Measurements from ENCODE around the gene PXDC1.
A peak's percentile ranks its signal among the peaks of the same experiment; 100 is the strongest.

The PXDC1 gene, protein sequence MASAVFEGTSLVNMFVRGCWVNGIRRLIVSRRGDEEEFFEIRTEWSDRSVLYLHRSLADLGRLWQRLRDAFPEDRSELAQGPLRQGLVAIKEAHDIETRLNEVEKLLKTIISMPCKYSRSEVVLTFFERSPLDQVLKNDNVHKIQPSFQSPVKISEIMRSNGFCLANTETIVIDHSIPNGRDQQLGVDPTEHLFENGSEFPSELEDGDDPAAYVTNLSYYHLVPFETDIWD

GRCh38 chr6:3751077-3751729 lies at the start of gene PXDC1:
Gene PXDC1, minus strand, starts transcription at chr6:3751713. Its CDS starts 182 bp downstream, at chr6:3751531.
- no peak for DNase-seq (ENCODE audit: low spot score)

- DNase-seq (ENCODE audit: low spot score), result peak; percentile 36
These were observed 49.5 kb upstream of the PXDC1 start for GRCh38 chr6:3800850-3801591.

DNA sequence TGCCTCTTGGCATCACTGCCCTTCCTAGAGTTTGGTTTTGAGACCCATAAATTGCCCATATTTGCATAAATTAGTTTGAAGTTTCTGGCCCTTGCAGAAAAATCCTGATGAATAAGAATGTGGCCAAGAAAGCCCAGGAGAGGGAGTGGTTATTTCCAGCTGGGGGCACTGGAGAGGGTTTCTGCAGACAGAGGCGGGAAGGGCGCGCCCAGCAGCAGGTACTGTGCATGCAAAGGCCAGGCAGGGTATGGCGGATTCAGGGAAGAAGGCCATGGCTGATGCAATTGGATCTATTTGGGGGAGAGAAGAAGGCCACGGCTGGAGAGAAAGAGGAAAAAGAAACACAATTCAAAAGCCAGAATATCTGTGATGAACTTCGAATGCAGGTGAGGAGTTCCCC lies 48.2 kb upstream of the PXDC1 start:
- no peak for DNase-seq (ENCODE audit: low spot score)

DNA sequence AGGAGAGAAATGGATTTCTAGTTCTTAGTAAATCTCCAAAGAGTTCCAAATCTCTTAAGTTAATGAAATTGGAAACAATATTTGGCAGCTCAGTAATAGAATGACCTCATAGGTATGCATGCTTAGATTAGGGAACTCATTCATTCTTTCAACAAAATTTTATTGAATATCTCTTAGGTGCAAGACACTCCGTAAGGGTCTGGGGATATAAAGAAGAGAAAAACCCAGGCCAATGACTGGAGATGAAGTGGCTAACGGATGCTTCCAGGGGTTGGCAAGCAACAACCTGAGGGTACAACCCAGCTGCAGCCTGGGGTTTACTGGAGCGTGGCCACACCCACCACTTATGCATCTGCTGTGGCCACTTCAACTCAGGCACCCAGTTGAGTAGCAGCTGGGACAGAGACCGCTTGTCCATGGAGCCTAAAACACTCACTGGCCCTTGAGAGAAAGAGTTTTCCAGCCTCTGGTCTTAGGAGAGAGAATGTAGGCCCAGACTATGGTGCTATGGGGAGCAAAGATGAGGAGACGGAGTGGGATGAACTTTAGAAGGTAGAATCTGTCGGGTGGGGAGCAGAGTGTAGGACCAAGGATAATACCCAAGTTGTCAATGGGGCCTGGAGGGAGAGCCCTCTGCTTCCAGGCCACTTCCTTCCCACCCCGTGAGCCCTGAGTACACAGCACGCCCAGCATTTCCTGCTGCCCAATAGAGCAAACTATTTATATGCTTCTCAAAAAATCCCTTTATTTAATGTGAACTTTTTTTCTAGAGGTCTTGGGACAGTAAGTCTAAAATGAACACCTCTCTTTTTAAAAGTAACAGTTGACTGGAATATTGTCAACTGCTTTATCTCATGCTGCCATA lies 46.8 kb upstream of the PXDC1 start:
- DNase-seq (ENCODE audit: low spot score), result no peak

- peak; percentile 77 for DNase-seq (ENCODE audit: low spot score)
These were observed 45.9 kb upstream of the PXDC1 start for GRCh38 chr6:3797231-3798054.

DNA sequence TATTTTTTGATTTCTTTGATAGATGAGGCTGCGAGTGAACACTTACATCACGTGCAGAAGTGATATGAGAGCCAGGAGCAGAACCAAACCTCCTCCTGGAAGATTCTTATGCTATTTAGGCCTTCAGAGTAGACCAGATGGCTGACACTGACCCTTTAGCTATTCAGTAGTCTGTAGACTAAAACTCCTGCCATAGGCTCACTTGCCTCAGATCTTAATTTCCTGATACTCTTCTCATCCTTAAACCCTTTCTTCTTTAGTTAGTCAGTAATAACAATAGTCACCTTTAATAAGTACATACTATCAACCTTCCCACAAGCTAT lies 45.2 kb upstream of the PXDC1 start:
- no peak for DNase-seq (ENCODE audit: low spot score)

DNA sequence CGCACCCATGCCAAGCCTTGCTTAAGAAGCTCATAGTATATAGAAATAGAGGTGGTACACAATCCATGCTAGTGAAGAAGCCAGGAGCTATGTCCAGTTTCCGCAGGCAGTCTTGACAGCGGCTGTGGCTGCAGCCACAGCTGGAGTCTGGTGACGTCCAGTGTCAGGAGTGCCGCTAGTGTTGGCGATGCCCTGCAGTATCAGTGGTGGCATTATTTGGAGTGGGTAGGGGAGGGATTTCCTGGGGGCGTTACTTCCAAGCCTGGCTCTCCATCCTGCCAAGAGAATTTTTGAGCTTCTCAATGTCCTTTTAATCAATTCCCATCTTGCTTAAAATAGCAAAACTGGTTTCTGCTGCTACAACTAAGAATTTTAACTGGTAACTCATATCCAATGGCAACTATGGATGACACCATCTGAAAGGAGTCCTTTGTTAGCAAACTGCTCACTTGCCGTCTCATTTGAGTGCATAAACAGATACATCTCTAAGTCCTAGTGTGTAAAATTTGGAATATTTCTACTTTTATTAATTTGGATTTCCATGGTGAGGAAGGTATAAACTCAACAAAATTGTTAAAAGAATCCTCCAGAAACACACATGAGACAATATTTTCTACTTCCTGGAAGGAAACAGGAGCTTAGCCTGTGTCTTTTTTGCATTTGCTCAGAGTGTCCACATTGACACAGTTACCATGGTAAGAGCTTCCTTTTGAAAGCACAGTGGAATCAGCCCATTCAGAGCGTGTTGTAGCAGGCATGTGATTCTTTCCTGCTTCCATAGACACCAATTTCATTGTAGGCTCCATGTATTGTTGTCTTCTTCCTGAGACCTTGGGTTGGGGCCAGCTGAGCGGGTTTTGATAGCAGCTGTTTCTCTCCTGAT lies 44.6 kb upstream of the PXDC1 start:
- DNase-seq (ENCODE audit: low spot score), result no peak

DNA sequence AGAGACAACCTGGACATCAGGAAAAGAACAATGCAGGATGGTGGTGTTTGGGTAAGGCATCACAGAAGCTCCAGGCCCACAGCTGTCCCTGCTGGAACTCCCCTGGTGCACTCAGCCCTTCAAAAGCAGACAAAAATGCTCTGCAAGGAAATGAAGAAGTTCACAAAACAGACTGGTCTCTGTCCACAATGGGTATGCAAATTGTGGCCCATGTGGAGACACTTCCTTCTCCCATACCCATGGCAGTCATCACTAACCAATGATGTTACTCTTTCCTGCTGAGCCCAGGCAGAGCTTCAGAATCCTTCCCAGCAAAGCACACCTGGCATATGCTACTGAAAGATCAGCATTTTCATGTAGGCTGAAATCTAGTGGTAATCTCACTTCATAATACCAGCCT lies 42.6 kb upstream of the PXDC1 start:
- no peak for DNase-seq (ENCODE audit: low spot score)

- DNase-seq (ENCODE audit: low spot score), result no peak
These were observed 42.0 kb upstream of the PXDC1 start for GRCh38 chr6:3793545-3793944.

GRCh38 chr6:3791526-3792203 lies 40.2 kb upstream of the PXDC1 start:
- no peak for DNase-seq (ENCODE audit: low spot score)

- no peak for DNase-seq (ENCODE audit: low spot score)
These were observed 38.5 kb upstream of the PXDC1 start for GRCh38 chr6:3789896-3790558.

DNA sequence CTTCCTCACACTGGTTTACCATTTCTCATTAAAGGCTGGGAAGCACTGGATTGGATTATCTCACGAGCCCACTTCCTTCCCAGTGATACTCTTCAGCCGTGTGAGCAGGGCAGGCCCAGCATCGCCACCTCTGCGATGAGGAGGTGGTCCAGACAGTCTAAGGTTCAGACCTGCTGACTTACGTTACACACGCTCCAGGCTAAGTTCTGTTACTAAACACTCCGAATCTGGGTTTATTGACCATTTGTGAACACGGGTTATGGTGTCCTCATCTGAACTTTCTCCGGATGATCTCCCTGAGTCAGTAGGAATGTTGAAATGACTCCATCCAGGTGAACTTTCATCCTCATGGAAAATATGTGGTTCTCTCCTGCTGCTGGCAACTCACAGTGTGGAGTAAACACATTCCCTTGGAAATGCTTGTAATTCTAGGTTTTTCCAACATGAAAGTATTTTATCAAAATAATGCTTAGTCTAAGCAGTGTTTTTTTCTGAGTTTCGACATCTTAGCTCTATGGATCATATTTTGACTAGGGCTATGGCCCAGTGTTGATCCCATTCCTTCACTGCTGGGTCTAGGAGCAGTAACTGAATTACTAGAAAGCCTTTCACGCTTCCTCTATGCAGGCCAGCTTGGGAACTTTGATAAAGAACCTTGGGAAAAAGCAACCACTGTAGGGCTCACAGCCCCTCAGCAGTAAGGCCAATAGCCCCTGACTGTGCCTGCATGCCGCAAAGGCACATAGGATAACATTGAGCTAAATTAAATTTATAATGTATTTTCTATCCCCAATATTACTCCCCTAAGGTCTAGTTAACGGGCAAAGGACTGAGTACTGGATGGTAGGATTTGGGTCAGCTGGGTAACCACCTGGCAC lies 37.7 kb upstream of the PXDC1 start:
- DNase-seq (ENCODE audit: low spot score), result no peak

DNA sequence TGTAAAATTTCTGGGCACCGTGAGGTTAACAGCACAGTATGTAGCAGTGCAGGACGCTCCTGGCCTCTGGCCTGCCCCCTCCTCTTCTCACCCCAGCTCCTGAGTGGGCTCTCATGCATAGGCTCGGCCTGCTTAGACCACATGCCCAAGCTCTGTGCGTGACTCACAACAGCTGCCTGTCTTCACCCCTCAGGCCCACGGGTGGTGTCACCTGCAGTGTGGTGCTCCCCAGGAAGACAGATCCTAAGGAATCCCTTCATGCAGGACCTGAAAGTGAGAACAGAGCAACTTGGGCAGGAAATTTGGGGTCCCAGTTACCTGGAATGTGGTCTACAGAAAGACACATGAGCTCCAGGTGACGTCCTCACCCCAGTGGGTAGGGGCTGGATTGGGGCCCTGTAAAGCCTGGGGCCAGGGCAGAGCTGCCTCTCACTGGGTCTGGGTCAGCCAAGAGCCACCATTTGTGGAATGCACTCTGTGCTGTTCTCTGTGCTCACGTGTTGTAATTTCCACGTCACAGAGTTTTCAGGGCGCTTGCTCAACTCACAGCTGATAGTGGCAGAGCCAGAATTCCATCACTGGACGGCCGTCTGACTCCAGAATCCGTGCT lies 37.0 kb upstream of the PXDC1 start:
- DNase-seq (ENCODE audit: low spot score), result no peak

DNA sequence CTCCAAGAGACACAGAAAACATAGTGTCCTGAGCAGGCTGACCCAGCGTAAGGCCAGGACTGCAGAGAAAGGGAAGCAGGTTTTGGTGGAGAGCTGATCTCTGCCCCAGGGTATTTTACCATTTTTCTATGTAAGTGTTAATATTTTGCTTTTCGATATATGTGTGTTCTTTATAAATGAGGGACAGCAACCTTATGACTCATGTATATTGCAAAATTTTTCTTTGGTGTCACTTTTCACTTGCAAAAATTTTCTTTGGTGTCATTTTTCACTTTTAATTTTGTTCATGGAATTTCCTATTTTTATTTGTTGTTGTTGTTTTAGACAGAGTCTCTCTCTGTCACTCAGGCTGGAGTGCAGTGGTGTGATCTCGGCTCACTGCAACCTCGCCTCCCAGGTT lies 34.6 kb upstream of the PXDC1 start:
- no peak for DNase-seq (ENCODE audit: low spot score)

- no peak for DNase-seq (ENCODE audit: low spot score)
These were observed 34.2 kb upstream of the PXDC1 start for GRCh38 chr6:3785745-3786098.

DNA sequence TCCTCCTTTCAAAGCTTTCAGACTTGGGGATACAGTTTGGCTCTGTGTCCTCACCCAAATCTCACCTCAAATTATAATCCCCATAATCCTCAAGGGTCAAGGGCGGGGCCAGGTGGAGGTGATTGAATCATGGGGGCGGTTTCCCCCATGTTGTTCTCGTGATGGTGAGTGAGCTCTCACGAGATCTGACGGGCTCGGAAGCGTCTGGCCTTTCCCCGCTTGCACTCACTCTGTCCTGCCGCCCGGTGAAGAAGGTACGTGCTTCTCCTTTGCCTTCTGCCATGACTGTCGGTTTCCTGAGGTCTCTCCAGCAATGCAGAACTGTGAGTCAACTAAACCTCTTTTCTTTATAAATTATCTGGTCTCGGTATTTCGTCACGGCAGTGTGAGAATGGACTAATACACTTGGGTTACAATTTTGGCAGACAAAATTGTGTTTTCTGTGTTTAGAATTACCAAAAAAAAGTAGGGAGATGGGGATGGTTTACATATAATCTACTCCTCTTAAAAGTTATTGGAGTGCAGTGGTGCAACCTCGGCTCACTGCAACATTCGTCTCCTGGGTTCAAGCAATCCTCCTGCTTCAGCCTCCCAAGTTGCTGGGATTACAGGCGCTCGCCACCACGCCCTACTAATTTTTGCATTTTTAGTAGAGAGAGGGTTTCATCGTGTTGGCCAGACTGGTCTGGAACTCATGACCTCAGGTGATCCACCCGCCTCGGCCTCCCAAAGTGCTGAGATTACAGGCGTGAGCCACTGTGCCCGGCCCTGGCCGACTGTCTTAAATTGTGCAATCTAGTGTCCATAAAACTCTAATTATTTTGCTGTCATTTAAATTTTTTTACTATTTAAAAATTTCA lies 33.6 kb upstream of the PXDC1 start:
- no peak for DNase-seq (ENCODE audit: low spot score)

GRCh38 chr6:3784423-3784822 lies 32.9 kb upstream of the PXDC1 start:
- DNase-seq (ENCODE audit: low spot score), result no peak
